K562 (cell line): ENCODE results near the gene CREB3L4.

Source experiments
- HDAC2 ChIP-seq: fragments of 450-650 bp; IDR thresholded peaks from 2 replicates; pipeline ENCODE4 v1.6.1; 2016; ENCODE audit warnings: mild to moderate bottlenecking
- HDGF ChIP-seq: fragments of 450-650 bp; IDR thresholded peaks from 2 replicates; pipeline ENCODE4 v1.6.1; 2016
- HMG20B ChIP-seq: fragments of 250-450 bp; sonication (Bioruptor Pico); IDR thresholded peaks from 2 replicates; pipeline ENCODE4 v1.5.0; 2021; ENCODE audit warnings: mild to moderate bottlenecking
- MTA2 ChIP-seq: fragments of 450-650 bp; IDR thresholded peaks from 2 replicates; pipeline ENCODE4 v1.6.1; 2016; ENCODE audit warnings: low read depth
- TAF1 ChIP-seq: IDR thresholded peaks from 2 replicates; pipeline ENCODE4 v1.6.1; 2011; ENCODE audit warnings: mild to moderate bottlenecking, low read length, moderate library complexity; ENCODE audit not compliant: insufficient read depth, control insufficient read depth, severe bottlenecking; ENCODE audit errors: extremely low read depth
- TARDBP ChIP-seq: fragments of 450-650 bp; IDR thresholded peaks from 2 replicates; pipeline ENCODE4 v1.6.1; 2016
- TF ChIP-seq, protein P1 (sequence below): fragments of 450-650 bp; conservative IDR thresholded peaks from 2 replicates; pipeline ENCODE4 v1.6.1; 2016; ENCODE audit warnings: missing genetic modification characterization, low read depth, mild to moderate bottlenecking, control low read depth, missing compliant biosample characterization
- TF ChIP-seq, protein P2 (sequence below): fragments of 250-450 bp; sonication (Bioruptor Pico); IDR thresholded peaks from 2 replicates; pipeline ENCODE4 v1.8.0; 2022; ENCODE audit warnings: inconsistent platforms
- TF ChIP-seq, protein P3 (sequence below): conservative IDR thresholded peaks from 2 replicates; pipeline ENCODE4 v1.6.1; 2011; ENCODE audit warnings: low read depth, mild to moderate bottlenecking, low read length; ENCODE audit not compliant: control insufficient read depth
- TF ChIP-seq, protein P4 (sequence below), 3 experiments: IDR thresholded peaks in 2 of 3; conservative IDR thresholded peaks in 1 of 3; 2 replicates each; pipeline ENCODE4 v1.5.1; 2011 to 2012; ENCODE audit warnings: low read length in 3 of 3, mild to moderate bottlenecking in 3 of 3, control low read depth in 2 of 3, improper control_type of control experiment in 1 of 3, inconsistent platforms in 1 of 3, low read depth in 1 of 3, mixed read lengths in 1 of 3, moderate library complexity in 1 of 3; ENCODE audit not compliant: insufficient read depth in 2 of 3

DNA sequence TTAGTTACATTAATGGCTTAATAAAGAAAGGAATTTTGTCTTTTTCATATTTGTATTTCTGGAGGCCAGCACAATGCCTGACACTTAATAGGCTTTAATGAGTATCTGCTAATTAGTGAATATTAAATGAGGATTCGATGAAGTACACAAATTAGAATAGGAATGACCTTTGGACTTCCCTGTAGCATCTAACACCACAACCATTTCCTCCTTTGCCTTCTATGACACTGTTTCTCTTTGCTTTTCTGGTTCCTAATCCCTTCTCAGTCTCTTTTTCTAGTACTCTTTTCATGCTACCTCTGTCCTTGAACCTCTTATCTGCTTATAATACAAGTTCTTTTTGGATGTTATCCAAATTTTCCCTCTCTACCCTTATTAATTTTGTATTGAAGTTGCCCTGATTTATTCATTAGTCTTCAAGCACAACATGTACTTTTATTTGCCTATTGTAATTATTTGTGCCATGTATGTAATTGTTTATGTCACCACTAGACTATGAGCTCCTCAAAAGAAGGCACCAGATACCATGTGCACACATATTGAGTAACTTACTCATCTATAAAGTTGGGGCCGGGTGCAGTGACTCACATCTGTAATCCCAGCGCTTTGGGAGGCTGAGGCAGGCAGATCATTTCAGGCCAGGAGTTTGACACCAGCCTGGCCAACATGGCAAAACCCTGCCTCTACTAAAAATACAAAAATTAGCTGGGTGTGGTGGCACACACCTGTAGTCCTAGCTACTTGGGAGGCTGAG, 46.6 kb downstream of the CREB3L4 start:
- TF ChIP-seq HDAC2, result no peak
- TF ChIP-seq, protein P1, sequence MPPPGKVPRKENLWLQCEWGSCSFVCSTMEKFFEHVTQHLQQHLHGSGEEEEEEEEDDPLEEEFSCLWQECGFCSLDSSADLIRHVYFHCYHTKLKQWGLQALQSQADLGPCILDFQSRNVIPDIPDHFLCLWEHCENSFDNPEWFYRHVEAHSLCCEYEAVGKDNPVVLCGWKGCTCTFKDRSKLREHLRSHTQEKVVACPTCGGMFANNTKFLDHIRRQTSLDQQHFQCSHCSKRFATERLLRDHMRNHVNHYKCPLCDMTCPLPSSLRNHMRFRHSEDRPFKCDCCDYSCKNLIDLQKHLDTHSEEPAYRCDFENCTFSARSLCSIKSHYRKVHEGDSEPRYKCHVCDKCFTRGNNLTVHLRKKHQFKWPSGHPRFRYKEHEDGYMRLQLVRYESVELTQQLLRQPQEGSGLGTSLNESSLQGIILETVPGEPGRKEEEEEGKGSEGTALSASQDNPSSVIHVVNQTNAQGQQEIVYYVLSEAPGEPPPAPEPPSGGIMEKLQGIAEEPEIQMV (tag), result no peak
- TF ChIP-seq, protein P2, sequence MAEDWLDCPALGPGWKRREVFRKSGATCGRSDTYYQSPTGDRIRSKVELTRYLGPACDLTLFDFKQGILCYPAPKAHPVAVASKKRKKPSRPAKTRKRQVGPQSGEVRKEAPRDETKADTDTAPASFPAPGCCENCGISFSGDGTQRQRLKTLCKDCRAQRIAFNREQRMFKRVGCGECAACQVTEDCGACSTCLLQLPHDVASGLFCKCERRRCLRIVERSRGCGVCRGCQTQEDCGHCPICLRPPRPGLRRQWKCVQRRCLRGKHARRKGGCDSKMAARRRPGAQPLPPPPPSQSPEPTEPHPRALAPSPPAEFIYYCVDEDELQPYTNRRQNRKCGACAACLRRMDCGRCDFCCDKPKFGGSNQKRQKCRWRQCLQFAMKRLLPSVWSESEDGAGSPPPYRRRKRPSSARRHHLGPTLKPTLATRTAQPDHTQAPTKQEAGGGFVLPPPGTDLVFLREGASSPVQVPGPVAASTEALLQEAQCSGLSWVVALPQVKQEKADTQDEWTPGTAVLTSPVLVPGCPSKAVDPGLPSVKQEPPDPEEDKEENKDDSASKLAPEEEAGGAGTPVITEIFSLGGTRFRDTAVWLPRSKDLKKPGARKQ (CRISPR knock-in tag), result no peak
- TF ChIP-seq TARDBP, result no peak
- TF ChIP-seq HMG20B (CRISPR knock-in tag), result no peak
- TF ChIP-seq MTA2, result no peak
- TF ChIP-seq, protein P3, sequence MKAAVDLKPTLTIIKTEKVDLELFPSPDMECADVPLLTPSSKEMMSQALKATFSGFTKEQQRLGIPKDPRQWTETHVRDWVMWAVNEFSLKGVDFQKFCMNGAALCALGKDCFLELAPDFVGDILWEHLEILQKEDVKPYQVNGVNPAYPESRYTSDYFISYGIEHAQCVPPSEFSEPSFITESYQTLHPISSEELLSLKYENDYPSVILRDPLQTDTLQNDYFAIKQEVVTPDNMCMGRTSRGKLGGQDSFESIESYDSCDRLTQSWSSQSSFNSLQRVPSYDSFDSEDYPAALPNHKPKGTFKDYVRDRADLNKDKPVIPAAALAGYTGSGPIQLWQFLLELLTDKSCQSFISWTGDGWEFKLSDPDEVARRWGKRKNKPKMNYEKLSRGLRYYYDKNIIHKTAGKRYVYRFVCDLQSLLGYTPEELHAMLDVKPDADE, result no peak
- TF ChIP-seq, protein P4, sequence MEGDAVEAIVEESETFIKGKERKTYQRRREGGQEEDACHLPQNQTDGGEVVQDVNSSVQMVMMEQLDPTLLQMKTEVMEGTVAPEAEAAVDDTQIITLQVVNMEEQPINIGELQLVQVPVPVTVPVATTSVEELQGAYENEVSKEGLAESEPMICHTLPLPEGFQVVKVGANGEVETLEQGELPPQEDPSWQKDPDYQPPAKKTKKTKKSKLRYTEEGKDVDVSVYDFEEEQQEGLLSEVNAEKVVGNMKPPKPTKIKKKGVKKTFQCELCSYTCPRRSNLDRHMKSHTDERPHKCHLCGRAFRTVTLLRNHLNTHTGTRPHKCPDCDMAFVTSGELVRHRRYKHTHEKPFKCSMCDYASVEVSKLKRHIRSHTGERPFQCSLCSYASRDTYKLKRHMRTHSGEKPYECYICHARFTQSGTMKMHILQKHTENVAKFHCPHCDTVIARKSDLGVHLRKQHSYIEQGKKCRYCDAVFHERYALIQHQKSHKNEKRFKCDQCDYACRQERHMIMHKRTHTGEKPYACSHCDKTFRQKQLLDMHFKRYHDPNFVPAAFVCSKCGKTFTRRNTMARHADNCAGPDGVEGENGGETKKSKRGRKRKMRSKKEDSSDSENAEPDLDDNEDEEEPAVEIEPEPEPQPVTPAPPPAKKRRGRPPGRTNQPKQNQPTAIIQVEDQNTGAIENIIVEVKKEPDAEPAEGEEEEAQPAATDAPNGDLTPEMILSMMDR (IDR thresholded peaks at IDR 0.05 in 2 of 3, conservative IDR thresholded peaks at IDR 0.05 in 1 of 3; ENCODE audit: insufficient read depth in 2 of 3, low read depth in 1 of 3, low read length in 3 of 3), result no peak
- TF ChIP-seq HDGF, result no peak
- TF ChIP-seq TAF1, result no peak
